Measurements from ENCODE around the gene EIF2B1. TPM values are rescaled to one million over a fixed set of nuclear protein-coding genes. Genes with fewer than 3 reads are reported as not detected.

The EIF2B1 gene
- total and polyA plus RNA-seq, 2 donors (not counting 1 experiment from before 2014, with no cell fraction given), result 23.1 to 36.1 TPM

DNA sequence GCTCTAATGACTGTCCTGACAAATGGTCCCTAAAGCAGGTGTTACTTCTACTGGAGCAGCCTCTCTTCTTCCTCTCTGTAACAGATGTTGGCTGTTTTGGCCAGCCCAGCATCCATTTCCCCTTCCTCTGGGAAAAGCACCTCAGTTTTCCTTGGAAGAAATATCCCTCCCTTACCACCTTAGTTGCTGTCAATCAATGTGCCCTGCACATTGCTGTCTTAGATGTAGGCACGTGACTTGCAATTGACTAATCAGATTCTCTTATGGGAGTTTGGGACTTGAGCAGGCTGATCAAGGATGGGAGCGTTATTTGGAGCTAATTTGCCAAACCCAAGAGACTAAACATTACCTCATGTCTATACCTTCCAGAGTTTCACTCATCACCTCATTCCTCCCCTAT is 61.1 kb downstream of the EIF2B1 start:
- no peak overlapping the region for H3K9ac ChIP-seq (ENCODE audit: insufficient read depth, low read length)
- H3K79me2 ChIP-seq (ENCODE audit: control insufficient read depth, insufficient read depth, low read length), result no peaks in the 10 kb centered on the region
- H3K27ac ChIP-seq (ENCODE audit: insufficient read depth, low read length), result no peak overlapping the region
- no peaks in the 10 kb centered on the region for H3K9me3 ChIP-seq (ENCODE audit: control insufficient read depth, insufficient read depth, low read depth, low read length)
- no peak overlapping the region for H3K4me2 ChIP-seq (ENCODE audit: extremely low read depth, insufficient read depth, low read length)
- no peaks in the 10 kb centered on the region for H3K4me1 ChIP-seq (ENCODE audit: control insufficient read depth, extremely low read depth, insufficient read depth, low read length)
- no peak overlapping the region for H3K4me3 ChIP-seq (replicated peaks in 1 of 4; ENCODE audit: control extremely low read depth in 1 of 4, insufficient read depth in 1 of 4, low read depth in 3 of 4, low read length in 4 of 4)
- peaks cover 2% of the 10 kb centered on the region for H3K27me3 ChIP-seq (ENCODE audit: control insufficient read depth, insufficient read depth, low read length)
- no peak for DNase-seq (ENCODE audit: low read depth in 2 of 2)
- TF ChIP-seq, protein P1, sequence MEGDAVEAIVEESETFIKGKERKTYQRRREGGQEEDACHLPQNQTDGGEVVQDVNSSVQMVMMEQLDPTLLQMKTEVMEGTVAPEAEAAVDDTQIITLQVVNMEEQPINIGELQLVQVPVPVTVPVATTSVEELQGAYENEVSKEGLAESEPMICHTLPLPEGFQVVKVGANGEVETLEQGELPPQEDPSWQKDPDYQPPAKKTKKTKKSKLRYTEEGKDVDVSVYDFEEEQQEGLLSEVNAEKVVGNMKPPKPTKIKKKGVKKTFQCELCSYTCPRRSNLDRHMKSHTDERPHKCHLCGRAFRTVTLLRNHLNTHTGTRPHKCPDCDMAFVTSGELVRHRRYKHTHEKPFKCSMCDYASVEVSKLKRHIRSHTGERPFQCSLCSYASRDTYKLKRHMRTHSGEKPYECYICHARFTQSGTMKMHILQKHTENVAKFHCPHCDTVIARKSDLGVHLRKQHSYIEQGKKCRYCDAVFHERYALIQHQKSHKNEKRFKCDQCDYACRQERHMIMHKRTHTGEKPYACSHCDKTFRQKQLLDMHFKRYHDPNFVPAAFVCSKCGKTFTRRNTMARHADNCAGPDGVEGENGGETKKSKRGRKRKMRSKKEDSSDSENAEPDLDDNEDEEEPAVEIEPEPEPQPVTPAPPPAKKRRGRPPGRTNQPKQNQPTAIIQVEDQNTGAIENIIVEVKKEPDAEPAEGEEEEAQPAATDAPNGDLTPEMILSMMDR (conservative IDR thresholded peaks at IDR 0.05 in 1 of 2, IDR thresholded peaks at IDR 0.05 in 1 of 2; ENCODE audit: low read depth in 1 of 2, low read length in 2 of 2), result no peak
- TF ChIP-seq EZH2 (IDR thresholded peaks at IDR 0.05; ENCODE audit: low read length, missing control alignments), result no peak
- H3K36me3 ChIP-seq (ENCODE audit: control insufficient read depth, insufficient read depth, low read length), result no peaks in the 10 kb centered on the region
- no peaks in the 10 kb centered on the region for H4K20me1 ChIP-seq (ENCODE audit: control insufficient read depth, extremely low read depth, insufficient read depth, low read length)
- no peak overlapping the region for H2AFZ ChIP-seq (ENCODE audit: low read length)

DNA sequence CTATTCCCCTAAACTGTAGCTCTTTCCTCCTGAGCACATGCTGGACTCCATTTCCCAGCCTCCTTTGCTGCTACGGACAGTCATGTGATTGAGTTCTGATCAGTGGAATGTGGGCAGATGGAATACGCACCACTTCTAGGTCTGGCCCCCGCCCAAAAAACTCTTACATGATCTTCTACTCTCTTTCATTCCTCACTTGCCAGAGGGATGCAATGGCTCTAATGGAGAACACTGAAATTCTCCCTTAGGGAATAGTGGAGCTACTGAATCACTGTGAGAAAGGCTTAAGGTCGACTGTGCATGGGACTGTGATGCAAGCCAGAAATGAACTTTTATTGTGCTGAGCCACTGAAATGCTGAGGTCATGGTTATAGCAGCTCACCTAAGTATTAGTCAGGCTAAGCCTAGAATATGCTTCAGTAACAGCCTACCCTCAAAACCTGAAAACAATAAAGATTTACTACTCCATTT is 62.1 kb downstream of the EIF2B1 start:
- Histone ChIP-seq H3K27ac (ENCODE audit: insufficient read depth, low read length) (no peak overlapping the region), H3K4me1 (ENCODE audit: control insufficient read depth, extremely low read depth, insufficient read depth, low read length) (no peaks in the 10 kb centered on the region)

More for the DNA sequence above, 62.1 kb downstream of the EIF2B1 start:
- peak; percentile 68 to 81 for DNase-seq (ENCODE audit: low read depth in 2 of 2)
- peaks cover 2% of the 10 kb centered on the region for H3K27me3 ChIP-seq (ENCODE audit: control insufficient read depth, insufficient read depth, low read length)
- H4K20me1 ChIP-seq (ENCODE audit: control insufficient read depth, extremely low read depth, insufficient read depth, low read length), result no peaks in the 10 kb centered on the region
- H3K9ac ChIP-seq (ENCODE audit: insufficient read depth, low read length), result no peak overlapping the region
- no peaks in the 10 kb centered on the region for H3K79me2 ChIP-seq (ENCODE audit: control insufficient read depth, insufficient read depth, low read length)
- peak overlapping the region in 1 of 4 experiments; percentile 5 for H3K4me3 ChIP-seq (replicated peaks in 1 of 4; ENCODE audit: control extremely low read depth in 1 of 4, insufficient read depth in 1 of 4, low read depth in 3 of 4, low read length in 4 of 4)
- H2AFZ ChIP-seq (ENCODE audit: low read length), result no peak overlapping the region
- H3K9me3 ChIP-seq (ENCODE audit: control insufficient read depth, insufficient read depth, low read depth, low read length), result no peaks in the 10 kb centered on the region
- no peak for TF ChIP-seq EZH2 (IDR thresholded peaks at IDR 0.05; ENCODE audit: low read length, missing control alignments)
- TF ChIP-seq, protein P1 (conservative IDR thresholded peaks at IDR 0.05 in 1 of 2, IDR thresholded peaks at IDR 0.05 in 1 of 2; ENCODE audit: low read depth in 1 of 2, low read length in 2 of 2), result no peak
- no peaks in the 10 kb centered on the region for H3K36me3 ChIP-seq (ENCODE audit: control insufficient read depth, insufficient read depth, low read length)
- H3K4me2 ChIP-seq (ENCODE audit: extremely low read depth, insufficient read depth, low read length), result no peak overlapping the region

Other genes starting within 250 kb of the EIF2B1 start
- gene KMT5A, start 249.6 kb downstream of the EIF2B1 start, total RNA-seq, result 39.8 and 56.1 TPM in 2 replicates
- 42.9 and 52.6 TPM in 2 replicates for gene KMT5A, start 249.6 kb downstream of the EIF2B1 start, polyA plus RNA-seq
- gene RILPL2, start 197.0 kb downstream of the EIF2B1 start, total RNA-seq, result 3.1 and 4.5 TPM in 2 replicates
- 3.5 and 3.7 TPM in 2 replicates for gene RILPL2, start 197.0 kb downstream of the EIF2B1 start, polyA plus RNA-seq
- 18.5 and 20.8 TPM in 2 replicates for gene SNRNP35, start 175.5 kb downstream of the EIF2B1 start, total RNA-seq
- gene SNRNP35, start 175.5 kb downstream of the EIF2B1 start, polyA plus RNA-seq, result 16.1 and 21.5 TPM in 2 replicates
- 4.9 and 7.8 TPM in 2 replicates for gene RILPL1, start 100.0 kb downstream of the EIF2B1 start, total RNA-seq
- 12.6 and 15.8 TPM in 2 replicates for gene RILPL1, start 100.0 kb downstream of the EIF2B1 start, polyA plus RNA-seq
- gene TMED2, start 49.1 kb downstream of the EIF2B1 start, total RNA-seq, result 313 and 384 TPM in 2 replicates
- 324 and 398 TPM in 2 replicates for gene TMED2, start 49.1 kb downstream of the EIF2B1 start, polyA plus RNA-seq
- gene DDX55, start 31.6 kb downstream of the EIF2B1 start, total RNA-seq, result 13.9 and 14.9 TPM in 2 replicates
- gene DDX55, start 31.6 kb downstream of the EIF2B1 start, polyA plus RNA-seq, result 11.2 and 17.5 TPM in 2 replicates
- gene GTF2H3, start 143 bp upstream of the EIF2B1 start, total RNA-seq, result 29.8 and 39.3 TPM in 2 replicates
- gene GTF2H3, start 143 bp upstream of the EIF2B1 start, polyA plus RNA-seq, result 56.3 and 70.1 TPM in 2 replicates
- gene TCTN2, start 37.4 kb upstream of the EIF2B1 start, total RNA-seq, result 6.7 and 7.9 TPM in 2 replicates
- gene TCTN2, start 37.4 kb upstream of the EIF2B1 start, polyA plus RNA-seq, result 11.6 and 14.8 TPM in 2 replicates
- gene ATP6V0A2, start 78.7 kb upstream of the EIF2B1 start, total RNA-seq, result 16.3 and 22.1 TPM in 2 replicates
- gene ATP6V0A2, start 78.7 kb upstream of the EIF2B1 start, polyA plus RNA-seq, result 21.7 and 25.3 TPM in 2 replicates
- 0.26 and 0.33 TPM in 2 replicates for gene DNAH10, start 128.6 kb upstream of the EIF2B1 start, total RNA-seq
- 0.06 and 0.12 TPM in 2 replicates for gene DNAH10, start 128.6 kb upstream of the EIF2B1 start, polyA plus RNA-seq

All from fibroblast of lung (primary cell).